Muscle of arm (tissue), 12 donors: ENCODE results near the gene OR2K2. TPM values are rescaled to one million over a fixed set of nuclear protein-coding genes. Genes with fewer than 3 reads are reported as not detected.
A peak's percentile ranks its signal among the peaks of the same experiment; 100 is the strongest.
"Not testable (repeated sequence)": the region's sequence is repeated elsewhere in the genome, so short reads cannot be mapped to it uniquely, and the experiment has no call there.

Experiments
- DNase-seq: peaks from one replicate; pipeline ENCODE4 v3.0.0-alpha.2; 2013
- polyA plus RNA-seq, 12 donors: library from polyadenylated mRNA; unstranded; fragments of 120-200 nt; gene quantifications; one replicate each; pipeline ENCODE4 v1.2.1, GENCODE V29; 2013; ENCODE audit not compliant: insufficient read length in 12 of 12

OR2K2 gene
- polyA plus RNA-seq, 12 donors = not detected

- DNase-seq = peak; percentile 84
Measured at GRCh38 chr9:111298731-111299598, 31.1 kb downstream of the OR2K2 start.

GRCh38 chr9:111298111-111298510, 31.9 kb downstream of the OR2K2 start:
- peak; percentile 20 for DNase-seq

GRCh38 chr9:111297066-111297824, 32.8 kb downstream of the OR2K2 start:
- DNase-seq = no peak

GRCh38 chr9:111294691-111295451, 35.2 kb downstream of the OR2K2 start:
- no peak for DNase-seq

- no peak for DNase-seq
Measured at GRCh38 chr9:111287127-111287526, 42.9 kb downstream of the OR2K2 start.

GRCh38 chr9:111284703-111285102, 45.3 kb downstream of the OR2K2 start:
- no peak for DNase-seq

- DNase-seq = peak; percentile 12
Measured at GRCh38 chr9:111282845-111283244, 47.2 kb downstream of the OR2K2 start.

GRCh38 chr9:111280795-111281194, 49.2 kb downstream of the OR2K2 start:
- not testable (repeated sequence) for DNase-seq

Other genes with a start within 250 kb of the OR2K2 start
- 100 to 1,000 TPM in 10 of 12 donors, 10 to 100 TPM in 1, not detected in 1; 76.4 to 192 (median 142) TPM for gene ECPAS, start 154.2 kb upstream of the OR2K2 start, polyA plus RNA-seq
- gene ZNF483, start 195.0 kb upstream of the OR2K2 start, polyA plus RNA-seq = 1 to 10 TPM in 7 of 12 donors, under 1 TPM in 3, not detected in 2; 0.58 to 2.9 (median 1.5) TPM